ENCODE results near the gene TRAF2. TPM values are rescaled to one million over a fixed set of nuclear protein-coding genes. Genes with fewer than 3 reads are reported as not detected.

The TRAF2 gene
- total and polyA plus RNA-seq, 4 donors: 4.7 to 14.9 (median 6.8) TPM

DNA sequence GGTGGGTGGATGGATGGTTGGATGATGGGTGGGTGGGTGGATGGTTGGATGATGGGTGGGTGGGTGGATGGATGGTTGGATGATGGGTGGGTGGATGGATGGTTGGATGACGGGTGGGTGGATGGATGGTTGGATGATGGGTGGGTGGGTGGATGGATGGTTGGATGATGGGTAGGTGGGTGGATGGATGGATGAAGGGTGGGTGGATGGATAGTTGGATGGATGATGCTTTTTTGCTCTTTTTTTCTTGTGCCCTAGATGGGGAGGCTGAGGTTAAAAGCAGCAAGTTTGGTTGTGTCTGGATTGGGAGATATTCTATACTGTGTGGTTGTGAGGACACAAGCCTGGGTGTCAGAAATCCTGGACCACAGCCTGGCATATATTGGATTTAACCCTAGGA, 71.1 kb downstream of the TRAF2 start:
- Histone ChIP-seq H3K27ac (ENCODE audit: low read depth in 1 of 2, low read length in 2 of 2) (no peak overlapping the region), H3K36me3 (ENCODE audit: control insufficient read depth in 4 of 4, insufficient read depth in 3 of 4, low read depth in 1 of 4, low read length in 3 of 4) (no peaks in the 10 kb centered on the region), H3K9ac (ENCODE audit: low read depth in 1 of 2, low read length in 2 of 2) (no peak overlapping the region), H3K4me1 (ENCODE audit: control insufficient read depth in 4 of 4, insufficient read depth in 4 of 4, low read length in 3 of 4) (no peaks in the 10 kb centered on the region), H3K27me3 (ENCODE audit: control insufficient read depth in 4 of 4, insufficient read depth in 4 of 4, low read length in 3 of 4) (no peaks in the 10 kb centered on the region), H3K4me3 (ENCODE audit: low read depth in 1 of 3, low read length in 3 of 3) (no peak overlapping the region), H3K9me3 (ENCODE audit: control insufficient read depth in 4 of 4, low read length in 3 of 4) (no peaks in the 10 kb centered on the region)
- TF ChIP-seq, protein P1, sequence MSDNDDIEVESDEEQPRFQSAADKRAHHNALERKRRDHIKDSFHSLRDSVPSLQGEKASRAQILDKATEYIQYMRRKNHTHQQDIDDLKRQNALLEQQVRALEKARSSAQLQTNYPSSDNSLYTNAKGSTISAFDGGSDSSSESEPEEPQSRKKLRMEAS (IDR thresholded peaks at IDR 0.05): no peak
- TF ChIP-seq, protein P2, sequence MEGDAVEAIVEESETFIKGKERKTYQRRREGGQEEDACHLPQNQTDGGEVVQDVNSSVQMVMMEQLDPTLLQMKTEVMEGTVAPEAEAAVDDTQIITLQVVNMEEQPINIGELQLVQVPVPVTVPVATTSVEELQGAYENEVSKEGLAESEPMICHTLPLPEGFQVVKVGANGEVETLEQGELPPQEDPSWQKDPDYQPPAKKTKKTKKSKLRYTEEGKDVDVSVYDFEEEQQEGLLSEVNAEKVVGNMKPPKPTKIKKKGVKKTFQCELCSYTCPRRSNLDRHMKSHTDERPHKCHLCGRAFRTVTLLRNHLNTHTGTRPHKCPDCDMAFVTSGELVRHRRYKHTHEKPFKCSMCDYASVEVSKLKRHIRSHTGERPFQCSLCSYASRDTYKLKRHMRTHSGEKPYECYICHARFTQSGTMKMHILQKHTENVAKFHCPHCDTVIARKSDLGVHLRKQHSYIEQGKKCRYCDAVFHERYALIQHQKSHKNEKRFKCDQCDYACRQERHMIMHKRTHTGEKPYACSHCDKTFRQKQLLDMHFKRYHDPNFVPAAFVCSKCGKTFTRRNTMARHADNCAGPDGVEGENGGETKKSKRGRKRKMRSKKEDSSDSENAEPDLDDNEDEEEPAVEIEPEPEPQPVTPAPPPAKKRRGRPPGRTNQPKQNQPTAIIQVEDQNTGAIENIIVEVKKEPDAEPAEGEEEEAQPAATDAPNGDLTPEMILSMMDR (IDR thresholded peaks at IDR 0.05; ENCODE audit: low read depth, low read length, missing input control): no peak
- TF ChIP-seq, protein P3, sequence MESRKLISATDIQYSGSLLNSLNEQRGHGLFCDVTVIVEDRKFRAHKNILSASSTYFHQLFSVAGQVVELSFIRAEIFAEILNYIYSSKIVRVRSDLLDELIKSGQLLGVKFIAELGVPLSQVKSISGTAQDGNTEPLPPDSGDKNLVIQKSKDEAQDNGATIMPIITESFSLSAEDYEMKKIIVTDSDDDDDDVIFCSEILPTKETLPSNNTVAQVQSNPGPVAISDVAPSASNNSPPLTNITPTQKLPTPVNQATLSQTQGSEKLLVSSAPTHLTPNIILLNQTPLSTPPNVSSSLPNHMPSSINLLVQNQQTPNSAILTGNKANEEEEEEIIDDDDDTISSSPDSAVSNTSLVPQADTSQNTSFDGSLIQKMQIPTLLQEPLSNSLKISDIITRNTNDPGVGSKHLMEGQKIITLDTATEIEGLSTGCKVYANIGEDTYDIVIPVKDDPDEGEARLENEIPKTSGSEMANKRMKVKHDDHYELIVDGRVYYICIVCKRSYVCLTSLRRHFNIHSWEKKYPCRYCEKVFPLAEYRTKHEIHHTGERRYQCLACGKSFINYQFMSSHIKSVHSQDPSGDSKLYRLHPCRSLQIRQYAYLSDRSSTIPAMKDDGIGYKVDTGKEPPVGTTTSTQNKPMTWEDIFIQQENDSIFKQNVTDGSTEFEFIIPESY (IDR thresholded peaks at IDR 0.05): no peak
- TF ChIP-seq JUND (IDR thresholded peaks at IDR 0.05): no peak
- TF ChIP-seq FOXA1 (IDR thresholded peaks at IDR 0.05): no peak
- no peak for TF ChIP-seq GABPA (IDR thresholded peaks at IDR 0.05 in 1 of 2, conservative IDR thresholded peaks at IDR 0.05 in 1 of 2)
- TF ChIP-seq TAF1 (conservative IDR thresholded peaks at IDR 0.05): no peak
- no peak for DNase-seq (ENCODE audit: low spot score)
- WGBS: 94% methylated on average over 1 of the region's 1 CpG

- H3K9ac ChIP-seq (ENCODE audit: low read depth in 1 of 2, low read length in 2 of 2): no peak overlapping the region
- TF ChIP-seq FOXA1 (IDR thresholded peaks at IDR 0.05): no peak
- H3K36me3 ChIP-seq (ENCODE audit: control insufficient read depth in 4 of 4, insufficient read depth in 3 of 4, low read depth in 1 of 4, low read length in 3 of 4): no peaks in the 10 kb centered on the region
- H3K27me3 ChIP-seq (ENCODE audit: control insufficient read depth in 4 of 4, insufficient read depth in 4 of 4, low read length in 3 of 4): no peaks in the 10 kb centered on the region
- H3K27ac ChIP-seq (ENCODE audit: low read depth in 1 of 2, low read length in 2 of 2): no peak overlapping the region
- DNase-seq (ENCODE audit: low spot score): no peak
- 93% methylated on average over 6 of the region's 6 CpGs for WGBS
- no peak overlapping the region for H3K4me3 ChIP-seq (ENCODE audit: low read depth in 1 of 3, low read length in 3 of 3)
- H3K9me3 ChIP-seq (ENCODE audit: control insufficient read depth in 4 of 4, low read length in 3 of 4): no peaks in the 10 kb centered on the region
- no peaks in the 10 kb centered on the region for H3K4me1 ChIP-seq (ENCODE audit: control insufficient read depth in 4 of 4, insufficient read depth in 4 of 4, low read length in 3 of 4)
Measured at GRCh38 chr9:136957901-136958300, 71.6 kb downstream of the TRAF2 start.

DNA sequence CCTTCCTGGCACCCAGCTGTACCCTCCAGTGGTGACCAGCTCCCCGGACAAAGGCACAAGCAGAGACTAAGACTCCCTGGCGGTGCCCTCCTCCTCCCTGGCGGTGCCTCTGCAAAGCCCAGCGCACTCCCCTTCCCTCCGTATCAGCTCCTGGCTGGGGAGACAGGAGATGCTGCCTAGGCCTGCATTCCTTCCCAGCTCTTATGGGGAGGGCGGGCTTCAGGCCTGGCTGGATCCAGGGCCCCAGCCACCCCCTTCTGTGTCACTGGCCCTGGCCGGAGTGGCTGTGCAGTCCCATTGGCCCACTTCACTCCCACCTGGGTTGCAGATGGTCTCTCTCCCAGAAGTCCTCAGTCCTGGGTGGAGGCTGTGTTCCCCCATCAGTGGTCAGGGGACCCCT, 72.2 kb downstream of the TRAF2 start:
- Histone ChIP-seq H3K9me3 (ENCODE audit: control insufficient read depth in 4 of 4, low read length in 3 of 4) (no peaks in the 10 kb centered on the region), H3K4me1 (ENCODE audit: control insufficient read depth in 4 of 4, insufficient read depth in 4 of 4, low read length in 3 of 4) (no peaks in the 10 kb centered on the region), H3K27me3 (ENCODE audit: control insufficient read depth in 4 of 4, insufficient read depth in 4 of 4, low read length in 3 of 4) (no peaks in the 10 kb centered on the region), H3K27ac (ENCODE audit: low read depth in 1 of 2, low read length in 2 of 2) (no peak overlapping the region), H3K9ac (ENCODE audit: low read depth in 1 of 2, low read length in 2 of 2) (no peak overlapping the region), H3K36me3 (ENCODE audit: control insufficient read depth in 4 of 4, insufficient read depth in 3 of 4, low read depth in 1 of 4, low read length in 3 of 4) (no peaks in the 10 kb centered on the region), H3K4me3 (ENCODE audit: low read depth in 1 of 3, low read length in 3 of 3) (no peak overlapping the region)
- WGBS: 95% methylated on average over 7 of the region's 7 CpGs
- no peak for TF ChIP-seq YY1 (IDR thresholded peaks at IDR 0.05)
- no peak for TF ChIP-seq FOXA1 (IDR thresholded peaks at IDR 0.05)
- TF ChIP-seq REST (IDR thresholded peaks at IDR 0.05): no peak
- no peak for TF ChIP-seq FOXA2 (IDR thresholded peaks at IDR 0.05)
- TF ChIP-seq, protein P1 (IDR thresholded peaks at IDR 0.05): no peak
- no peak for TF ChIP-seq RAD21 (IDR thresholded peaks at IDR 0.05)
- TF ChIP-seq NR2F2 (IDR thresholded peaks at IDR 0.05): no peak
- TF ChIP-seq HNF4A (conservative IDR thresholded peaks at IDR 0.05): no peak
- no peak for TF ChIP-seq HNF4G (IDR thresholded peaks at IDR 0.05)
- TF ChIP-seq, protein P4, sequence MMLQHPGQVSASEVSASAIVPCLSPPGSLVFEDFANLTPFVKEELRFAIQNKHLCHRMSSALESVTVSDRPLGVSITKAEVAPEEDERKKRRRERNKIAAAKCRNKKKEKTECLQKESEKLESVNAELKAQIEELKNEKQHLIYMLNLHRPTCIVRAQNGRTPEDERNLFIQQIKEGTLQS (IDR thresholded peaks at IDR 0.05): no peak
- TF ChIP-seq JUND (IDR thresholded peaks at IDR 0.05): no peak
- TF ChIP-seq RXRA (IDR thresholded peaks at IDR 0.05): no peak
- TF ChIP-seq, protein P2 (IDR thresholded peaks at IDR 0.05; ENCODE audit: low read depth, low read length, missing input control): no peak
- no peak for DNase-seq (ENCODE audit: low spot score)
